Pancreas (tissue), 10 donors: ENCODE measurements around the gene CCDC148. TPM values are rescaled to one million over a fixed set of nuclear protein-coding genes. Genes with fewer than 3 reads are reported as not detected.

Experiments used
- ATAC-seq, 4 donors: fragments of 200-7000 bp; cut with Tn5 transposase; one replicate each; pipeline versions ENCODE4 v1.8.0 to v1.9.1; 2020; ENCODE audit warnings: mild to moderate bottlenecking in 4 of 4, moderate library complexity in 4 of 4
- DNase-seq, 6 donors: peaks; one replicate each; pipeline ENCODE4 v3.0.0-alpha.2; 2020
- FAIRE-seq: peaks from 2 replicates; lab custom pipeline; 2012; peaks lifted over from hg19 to GRCh38; lab: Jason Lieb, UNC
- H3K27ac ChIP-seq, 4 donors: fragments of 200-600 bp; sonication (generic); 1 replicate in 3 of 4; 2 replicates in 1 of 4; pipeline versions ENCODE4 v1.5.0 to v1.8.0; 2020
- H3K27me3 ChIP-seq, 4 donors: fragments of 200-600 bp; one replicate each; pipeline ENCODE4 v1.8.0; 2021
- H3K36me3 ChIP-seq, 3 donors: fragments of 200-600 bp; sonication (generic) in 1 of 3; one replicate each; pipeline versions ENCODE4 v1.5.0 to v1.8.0; 2020 to 2021
- H3K4me1 ChIP-seq, 3 donors: fragments of 200-600 bp; one replicate each; pipeline ENCODE4 v1.8.0; 2021
- H3K4me3 ChIP-seq, 4 donors: fragments of 200-600 bp; sonication (generic) in 2 of 4; one replicate each; pipeline versions ENCODE4 v1.5.0 to v1.8.0; 2020 to 2021
- H3K9me3 ChIP-seq, 4 donors: fragments of 200-600 bp; one replicate each; pipeline ENCODE4 v1.8.0; 2021
- CTCF ChIP-seq, 4 donors: fragments of 200-600 bp; sonication (generic) in 3 of 4; IDR thresholded peaks; one replicate each; pipeline versions ENCODE4 v1.5.0 to v1.8.0; 2021; ENCODE audit warnings: antibody characterized with exemption in 4 of 4
- WGBS, 2 donors: extraction: QIAGEN DNeasy Blood & Tissue Kit; methylation state at CpG; one replicate each; pipeline ENCODE4 v1.1.7; 2013; 5-methylcytosine and 5-hydroxymethylcytosine counted together
- intact Hi-C, 3 donors: fragments of 100-400 bp; cut with DNase I; formaldehyde crosslinking; loops; one replicate each; pipeline versions ENCODE4 v1.11.1 to v1.14.2; 2022
- polyA plus RNA-seq, 2 donors: library from polyadenylated mRNA; stranded (reverse); fragments of 200-250 nt; gene quantifications; one replicate each; pipeline ENCODE4 v1.2.3, GENCODE V29; 2013
- total RNA-seq, 6 donors: library from RNA; stranded (reverse); fragmentation: NEBNext Ultra II Directional in 4 of 6; extraction: Animal tissue kit (Norgen Biotek cat#: 25700) in 4 of 6; gene quantifications; one replicate each; pipeline versions ENCODE4 v1.2.1 to v1.2.4, GENCODE V29; 2021 to 2023
- donor health status: healthy with polysubstance abuse.
- donor health status: DM: no; HTN: no; CAD: no; lungs with moderate emphysema.
- donor health status: DM: no; HTN: no; CAD: no.
- donor health status: control.
- donor health status: control.
- donor health status: Bipolar disorder and iron deficiency.
- donor health status: DM: yes; HTN: yes; CAD: no.
- donor health status: DM: no; HTN: no; CAD: no.
- donor health status: DM: no; HTN: no; CAD: no.
- donor health status: DM: yes; HTN: yes; CAD: no.

Gene CCDC148
- total and polyA plus RNA-seq, 8 donors, result 0.38 to 1.5 (median 0.79) TPM

- no peak for TF ChIP-seq CTCF (IDR thresholded peaks at IDR 0.05)
- ATAC-seq, result no peak
- no peak for FAIRE-seq
- no peaks in the 10 kb centered on the region for H3K9me3 ChIP-seq
- H3K27me3 ChIP-seq, result no peaks in the 10 kb centered on the region
- no peak overlapping the region for H3K27ac ChIP-seq
- 81 to 89% methylated on average over 3 of the region's 3 CpGs for WGBS, 2 donors
- intact Hi-C loops, result no loop called here
- no peaks in the 10 kb centered on the region for H3K36me3 ChIP-seq
- no peak for DNase-seq
- H3K4me1 ChIP-seq, result no peaks in the 10 kb centered on the region
- H3K4me3 ChIP-seq, result no peak overlapping the region
These were observed 29.8 kb upstream of the CCDC148 start for GRCh38 chr2:158486150-158486969.

GRCh38 chr2:158484892-158485556, 28.5 kb upstream of the CCDC148 start:
- H3K4me1 ChIP-seq, result no peaks in the 10 kb centered on the region
- DNase-seq (no peak), FAIRE-seq (no peak), ATAC-seq (no peak)
- intact Hi-C loops, result no loop called here
- no peaks in the 10 kb centered on the region for H3K36me3 ChIP-seq
- no peaks in the 10 kb centered on the region for H3K27me3 ChIP-seq
- H3K27ac ChIP-seq, result no peak overlapping the region
- no peak overlapping the region for H3K4me3 ChIP-seq
- 79% methylated on average over 8 of the region's 8 CpGs for WGBS, 2 donors
- no peak for TF ChIP-seq CTCF (IDR thresholded peaks at IDR 0.05)
- no peaks in the 10 kb centered on the region for H3K9me3 ChIP-seq

- Histone ChIP-seq H3K4me1 (peaks cover 0 to 3% (median 0%) of the 10 kb centered on the region in 3 donors), H3K36me3 (no peaks in the 10 kb centered on the region), H3K27me3 (no peaks in the 10 kb centered on the region), H3K4me3 (no peak overlapping the region), H3K27ac (no peak overlapping the region), H3K9me3 (no peaks in the 10 kb centered on the region)
- no peak for DNase-seq
- no peak for TF ChIP-seq CTCF (IDR thresholded peaks at IDR 0.05)
- FAIRE-seq, result no peak
- intact Hi-C loops, result no loop called here
- no peak for ATAC-seq
These were observed 26.0 kb upstream of the CCDC148 start for GRCh38 chr2:158482594-158482993.

GRCh38 chr2:158481116-158481515, 24.6 kb upstream of the CCDC148 start:
- Histone ChIP-seq H3K27ac (no peak overlapping the region), H3K36me3 (no peaks in the 10 kb centered on the region), H3K4me3 (no peak overlapping the region), H3K4me1 (peaks cover 0 to 3% (median 0%) of the 10 kb centered on the region in 3 donors), H3K9me3 (no peaks in the 10 kb centered on the region), H3K27me3 (no peaks in the 10 kb centered on the region)
- FAIRE-seq, result no peak
- TF ChIP-seq CTCF (IDR thresholded peaks at IDR 0.05), result no peak
- intact Hi-C loops, result no loop called here
- DNase-seq, result no peak
- ATAC-seq, result no peak
- 95 to 100% methylated on average over 1 of the region's 1 CpG for WGBS, 2 donors

- 81 to 85% methylated on average over 1 of the region's 1 CpG for WGBS, 2 donors
These were observed 22.3 kb upstream of the CCDC148 start for GRCh38 chr2:158478816-158479215.

More at GRCh38 chr2:158478816-158479215, 22.3 kb upstream of the CCDC148 start:
- peaks cover 0 to 3% (median 0%) of the 10 kb centered on the region in 3 donors for H3K4me1 ChIP-seq
- ATAC-seq (no peak), DNase-seq (no peak), FAIRE-seq (no peak)
- no peak overlapping the region for H3K4me3 ChIP-seq
- H3K27me3 ChIP-seq, result no peaks in the 10 kb centered on the region
- TF ChIP-seq CTCF (IDR thresholded peaks at IDR 0.05), result no peak
- no peaks in the 10 kb centered on the region for H3K36me3 ChIP-seq
- H3K9me3 ChIP-seq, result no peaks in the 10 kb centered on the region
- intact Hi-C loops, result no loop called here
- H3K27ac ChIP-seq, result no peak overlapping the region
